ENCODE data around the gene PCSK6.

The PCSK6 gene

DNA sequence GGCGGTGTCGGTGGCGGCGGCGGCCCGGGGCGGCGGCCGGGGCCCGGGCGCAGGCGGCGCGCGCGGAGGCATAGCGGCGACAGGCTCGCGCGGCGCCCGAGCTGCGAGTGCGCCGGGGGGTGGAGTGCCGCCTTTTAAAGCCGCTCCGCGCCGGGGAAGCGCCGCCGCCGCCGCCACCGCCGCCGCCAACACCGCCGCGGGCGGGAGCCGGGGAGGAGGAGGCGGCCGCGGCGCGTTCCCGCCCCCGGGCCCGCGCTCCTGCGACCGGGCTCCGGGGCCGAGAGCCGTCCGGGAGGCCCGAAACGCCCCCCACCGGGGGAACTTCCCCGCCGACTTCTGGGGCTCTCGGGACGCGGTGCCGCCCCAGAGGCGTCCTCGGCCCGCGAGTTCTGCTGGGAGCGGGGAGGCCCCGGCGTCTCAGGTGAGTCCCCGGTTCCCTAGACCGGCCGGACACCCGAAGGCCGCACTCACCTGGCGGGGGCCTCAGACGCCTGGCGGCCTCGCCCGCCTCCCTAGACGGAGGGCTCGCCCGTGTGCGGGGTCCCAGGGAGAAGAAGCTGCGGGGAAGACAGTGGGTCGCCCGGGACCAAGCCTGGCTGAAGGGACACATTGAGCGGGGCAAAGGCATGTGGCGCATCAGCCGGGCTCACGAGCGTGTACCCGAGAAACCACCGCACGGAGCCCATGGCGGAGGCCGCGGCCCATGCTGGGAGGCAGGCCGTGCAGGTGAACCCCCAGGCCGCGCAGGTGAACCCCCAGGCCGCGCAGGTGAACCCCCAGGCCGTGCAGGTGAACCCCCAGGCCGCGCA is at the start of gene PCSK6:
Gene PCSK6 (minus strand): TSS at position 109 of the 809 bp plus-strand sequence. CDS start 37 bp downstream, at position 72.
- DNase-seq: no peak

DNA sequence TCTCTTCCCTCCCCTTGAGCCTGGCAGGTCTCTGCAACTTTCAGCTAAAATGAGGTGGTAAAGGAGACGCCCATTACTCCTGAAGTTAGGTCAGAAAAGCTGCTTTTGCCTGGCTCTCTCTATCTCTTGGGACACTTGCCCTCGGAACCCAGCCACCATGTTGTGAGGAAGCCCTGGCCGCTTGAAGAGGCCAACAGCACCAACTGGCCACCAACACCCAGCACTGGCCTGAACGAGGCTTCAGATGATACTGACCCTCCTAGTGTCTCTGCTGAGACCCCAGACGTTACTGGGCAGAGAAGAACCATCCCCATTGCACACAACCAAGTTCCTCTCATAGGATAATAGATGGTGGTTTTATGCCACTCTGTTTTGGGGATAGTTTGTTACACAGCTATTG is 49.5 kb upstream of the PCSK6 start:
- no peak for DNase-seq

DNA sequence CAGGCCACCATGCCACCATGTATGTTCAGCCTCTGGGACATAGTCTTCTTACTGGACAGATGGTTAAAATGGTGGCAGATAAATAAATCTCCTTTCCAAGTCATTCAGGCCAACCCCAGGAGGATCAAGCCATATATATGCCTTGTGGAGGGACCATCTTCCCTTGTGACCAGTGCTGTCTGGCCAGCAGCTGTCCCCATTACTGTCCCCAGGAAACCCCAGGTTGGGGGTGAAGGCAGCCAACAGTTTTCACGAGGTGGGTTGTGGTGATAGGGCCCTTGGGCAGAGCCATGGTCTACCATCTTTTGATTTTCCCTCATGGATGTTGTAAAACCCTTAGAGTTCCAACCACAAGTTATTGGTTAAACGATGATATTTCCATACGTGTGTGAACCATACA is 48.7 kb upstream of the PCSK6 start:
- no peak for DNase-seq

DNA sequence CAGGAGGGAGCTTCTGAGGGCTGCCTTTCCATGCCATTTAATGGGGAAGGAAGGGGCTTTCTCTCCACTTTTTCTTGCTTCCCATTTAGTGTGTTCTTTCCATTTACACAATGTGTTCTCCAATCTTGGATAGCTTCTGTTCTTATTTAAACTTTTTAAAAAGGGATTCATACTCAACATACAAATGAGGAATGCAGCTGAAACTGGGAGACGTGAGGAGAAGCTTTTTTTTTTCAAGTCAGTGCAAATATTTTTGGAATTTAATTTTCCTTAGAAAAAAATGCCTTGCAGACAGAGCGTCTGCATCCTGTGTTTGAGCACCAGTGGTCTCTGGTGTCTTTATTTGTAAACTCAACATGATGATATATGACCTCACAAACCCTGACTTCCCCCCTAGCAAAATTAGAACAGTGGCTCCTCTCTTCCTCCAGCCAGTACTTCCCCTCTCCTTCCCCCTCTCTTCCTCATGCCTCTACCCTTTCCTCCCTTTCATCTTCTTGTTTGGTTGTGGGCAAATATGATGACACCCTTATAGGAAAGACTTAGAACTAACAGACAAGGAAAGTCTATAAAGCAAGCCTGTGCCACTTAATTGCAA is 48.1 kb upstream of the PCSK6 start:
- no peak for DNase-seq

DNA sequence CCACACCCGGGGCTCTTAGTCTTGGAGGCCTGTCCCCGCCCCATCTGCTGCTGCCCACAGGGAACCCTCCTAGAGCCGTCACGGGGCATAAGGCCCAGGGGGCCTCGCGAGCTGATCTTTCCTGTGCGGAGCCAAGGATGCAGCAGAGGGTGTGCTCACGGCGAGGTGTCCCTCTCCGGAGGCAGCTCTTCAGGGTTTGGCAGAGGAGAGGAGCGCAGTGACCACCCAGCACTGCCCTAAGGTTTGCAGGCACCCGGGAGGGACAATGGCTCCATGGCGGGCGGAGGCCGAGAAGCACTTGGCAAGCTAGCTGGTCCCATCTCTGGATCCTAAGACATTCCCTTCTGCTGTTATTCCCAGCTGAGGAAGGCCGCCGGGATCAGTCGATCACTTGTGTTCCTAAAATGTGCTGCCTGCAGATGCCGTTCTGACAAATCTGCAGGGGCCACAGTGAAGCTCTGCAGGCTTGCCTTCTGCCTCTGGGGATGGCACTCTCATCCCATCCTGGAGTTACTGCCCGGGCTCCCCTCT is 47.4 kb upstream of the PCSK6 start:
- no peak for DNase-seq

DNA sequence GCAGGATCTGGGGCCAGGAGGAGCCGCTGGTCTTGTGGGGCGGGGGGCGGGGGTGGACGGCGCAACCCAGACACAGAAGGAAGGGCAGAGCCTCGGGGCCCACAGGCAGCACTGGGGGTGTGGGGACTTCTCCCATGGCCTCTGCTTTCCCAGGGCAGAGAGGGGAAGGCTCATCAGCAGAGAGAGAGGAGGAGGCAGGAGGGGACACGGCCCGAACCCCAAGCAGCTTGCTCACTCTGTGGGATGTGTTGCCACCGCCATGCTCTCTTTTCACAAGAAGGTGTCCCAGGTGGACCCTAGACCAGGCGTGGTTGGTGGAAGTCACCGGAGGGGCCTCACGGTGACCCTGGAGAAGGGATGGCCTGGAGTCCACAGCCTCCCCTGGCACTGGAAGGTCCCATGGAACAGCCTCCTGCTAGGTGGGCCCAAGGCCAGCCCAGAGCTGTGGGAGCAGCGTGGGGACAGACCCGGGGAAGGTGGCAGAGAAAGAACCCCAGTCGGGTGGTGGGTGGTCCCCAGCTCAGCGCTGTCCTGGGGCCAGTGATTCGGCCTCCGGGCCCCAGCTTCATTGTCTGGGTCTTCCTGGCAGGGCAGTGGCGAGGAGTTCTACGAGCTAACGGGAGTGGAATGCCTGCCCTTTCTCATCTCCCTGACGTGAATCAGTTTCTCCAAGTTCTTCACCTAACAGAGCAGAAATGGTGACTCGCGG is 46.8 kb upstream of the PCSK6 start:
- DNase-seq: no peak

DNA sequence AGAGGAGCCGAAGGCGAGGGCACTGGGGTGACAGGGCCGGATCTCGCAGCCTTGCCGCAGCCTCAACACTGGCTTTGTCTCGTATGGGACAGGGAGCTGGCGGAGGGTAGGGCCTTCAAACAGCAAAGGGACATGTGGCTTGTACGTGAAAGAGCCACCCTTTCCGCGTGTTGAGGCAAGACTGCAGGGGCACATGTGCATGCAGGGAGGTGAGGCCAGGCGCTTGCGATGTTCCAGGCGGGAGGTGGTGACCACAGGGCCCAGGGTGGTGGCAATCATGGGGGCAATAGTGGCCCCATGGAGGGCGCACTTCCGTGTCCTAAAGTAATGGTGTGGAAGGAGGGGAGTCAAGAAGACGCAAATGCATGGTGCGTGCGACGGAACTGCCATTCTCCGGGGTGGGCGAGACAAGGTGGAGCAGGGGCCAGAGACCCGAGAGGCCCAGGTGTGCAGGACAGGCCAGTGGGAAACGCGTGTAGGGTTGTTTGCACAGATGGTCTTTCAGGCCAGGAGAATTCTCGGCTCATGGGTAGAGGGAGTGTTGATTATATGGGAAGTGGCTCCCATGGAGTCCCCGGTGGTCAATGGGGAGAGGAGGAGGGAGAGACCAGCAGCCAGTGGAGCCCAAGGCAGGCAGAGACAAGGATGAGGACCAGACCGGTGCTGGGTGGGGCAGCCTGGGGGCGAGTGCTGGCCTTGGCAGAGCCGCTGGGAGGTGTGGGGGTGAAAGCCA is 45.8 kb upstream of the PCSK6 start:
- no peak for DNase-seq

DNA sequence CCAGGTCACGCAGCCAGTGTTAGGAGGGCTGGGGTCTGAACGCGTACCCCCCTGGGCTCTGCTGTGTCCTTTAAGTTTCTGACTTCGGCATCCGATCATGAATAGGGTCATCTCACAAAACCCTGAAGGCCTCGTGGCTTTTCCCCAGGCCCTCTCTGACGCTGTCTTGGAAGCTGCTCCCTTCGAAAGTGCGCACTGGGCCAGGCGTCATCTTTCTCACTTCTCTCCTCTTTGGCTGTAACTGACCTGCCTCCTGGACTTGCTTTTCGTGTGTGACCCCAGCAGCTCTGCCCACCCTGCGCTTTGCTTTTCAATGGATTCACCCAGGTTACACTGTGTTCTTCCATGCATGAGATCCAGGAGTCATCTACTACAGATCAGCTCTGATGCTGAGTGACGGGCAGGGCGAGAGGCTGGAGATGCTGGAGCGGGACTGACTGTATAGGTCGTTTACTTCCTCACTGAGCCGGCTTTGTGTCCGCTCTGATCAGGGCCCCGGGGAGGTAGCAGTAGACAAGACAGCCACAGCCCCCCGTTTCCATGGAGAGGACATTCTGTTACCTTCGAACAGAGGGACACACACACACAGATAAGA is 45.0 kb upstream of the PCSK6 start:
- DNase-seq: no peak

DNA sequence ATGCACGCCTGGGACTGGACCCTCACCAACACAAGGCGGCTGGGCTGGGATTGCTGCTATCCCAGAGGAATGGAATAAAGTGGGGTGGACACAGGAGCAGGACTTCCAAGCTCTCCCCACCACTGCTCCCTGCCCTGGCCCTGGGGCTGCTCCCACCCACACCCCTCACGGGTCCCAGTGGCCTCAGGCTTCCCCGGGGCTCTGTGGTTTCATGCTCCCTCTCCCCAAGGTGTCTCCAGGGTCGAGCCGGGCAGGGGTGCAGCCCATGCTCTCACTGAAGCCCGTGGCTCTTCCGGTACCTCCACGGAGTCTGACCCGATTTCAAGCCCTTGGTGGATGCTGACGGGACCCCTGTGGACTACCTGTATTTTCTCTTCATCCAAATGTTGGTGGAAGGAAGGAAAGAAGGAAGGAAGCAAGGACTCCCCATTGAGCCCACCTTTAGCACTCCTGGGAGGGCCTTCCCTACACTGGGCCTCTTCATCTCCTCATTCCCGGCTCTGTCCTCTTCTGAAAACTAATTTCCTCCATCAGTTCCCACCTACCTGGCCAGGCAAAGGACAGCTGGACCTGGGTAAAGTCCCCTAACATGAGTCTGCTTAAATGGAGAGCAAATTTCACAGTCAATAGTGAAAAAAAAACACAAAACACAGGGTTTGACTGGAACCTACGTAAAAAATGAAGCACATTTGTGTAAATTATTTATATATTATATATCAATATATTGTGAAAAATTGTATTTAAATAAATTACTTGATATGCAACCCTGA is 44.0 kb upstream of the PCSK6 start:
- DNase-seq: no peak

DNA sequence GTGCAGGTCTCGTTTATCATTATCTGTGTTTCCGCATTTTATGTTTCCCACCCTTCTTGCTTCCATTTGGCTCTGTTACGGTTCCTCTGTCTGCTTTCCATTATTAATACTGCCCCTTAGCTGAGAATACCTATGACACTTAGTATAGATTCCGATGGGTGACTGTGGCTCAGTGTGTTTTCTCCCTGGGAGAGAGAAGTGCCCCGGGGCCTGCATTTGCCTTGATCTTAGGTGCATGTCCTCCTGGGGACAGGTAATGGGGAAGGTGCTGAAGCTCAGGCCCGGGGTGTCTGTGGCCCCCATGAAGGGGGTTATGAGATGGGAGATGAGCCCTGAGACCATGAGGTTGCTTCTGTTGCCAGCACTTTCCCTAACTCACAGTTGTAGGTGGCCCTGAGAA is 43.4 kb upstream of the PCSK6 start:
- DNase-seq: no peak

DNA sequence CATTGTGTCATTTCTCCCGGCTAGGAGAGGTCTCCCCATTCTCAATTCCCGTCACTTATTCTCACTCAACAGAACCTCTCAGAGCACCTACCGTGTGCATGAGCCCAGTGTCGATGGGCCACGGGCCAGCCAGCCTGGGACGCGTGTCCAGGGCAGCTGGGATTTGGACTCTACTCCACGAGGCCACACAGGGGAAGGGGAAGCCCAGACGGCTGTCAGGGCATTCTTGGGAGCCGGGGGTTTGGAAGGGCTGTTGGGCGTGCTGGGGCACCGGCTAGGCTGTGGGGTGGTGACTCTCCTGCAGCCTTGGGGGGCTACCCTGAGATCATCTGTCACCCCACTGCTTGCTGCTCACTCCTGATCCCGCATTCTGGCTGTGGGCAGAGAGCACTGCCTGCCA is 41.7 kb upstream of the PCSK6 start:
- DNase-seq: no peak

DNA sequence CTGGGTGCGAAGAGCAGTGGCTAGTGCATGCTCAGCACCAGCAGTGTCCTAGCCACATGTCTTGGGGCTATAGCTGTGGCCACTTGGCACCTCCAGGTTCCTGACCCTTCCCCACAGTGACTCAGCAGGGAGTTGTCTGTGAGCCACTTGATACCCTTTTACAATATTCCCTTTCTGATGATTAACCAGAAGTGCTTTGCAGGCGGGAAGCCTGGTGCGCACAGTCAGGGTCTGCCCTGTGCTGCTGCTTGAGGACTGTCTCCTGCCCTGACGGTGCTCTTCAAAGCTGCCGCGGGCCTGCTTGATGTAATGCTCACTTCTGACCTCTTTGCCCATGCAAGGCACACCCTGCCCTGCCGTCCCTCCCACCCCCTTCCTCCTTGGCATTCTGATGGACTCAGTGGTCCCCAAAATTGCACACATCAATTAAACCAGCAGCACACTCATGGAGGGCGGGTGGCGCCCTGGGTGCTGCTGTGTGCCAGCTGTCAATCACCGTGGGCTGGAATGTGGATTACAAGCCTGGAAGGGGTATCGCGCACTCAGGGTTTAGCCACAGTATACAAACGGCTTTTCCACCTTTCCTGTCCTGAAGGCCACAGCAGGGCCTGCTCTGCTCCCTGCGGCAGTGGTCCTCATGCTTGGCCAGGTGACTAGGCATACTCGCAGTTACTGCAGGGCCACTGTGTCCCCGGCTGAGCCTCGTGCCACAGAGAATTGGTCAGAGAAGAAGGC is 40.9 kb upstream of the PCSK6 start:
- DNase-seq: no peak

DNA sequence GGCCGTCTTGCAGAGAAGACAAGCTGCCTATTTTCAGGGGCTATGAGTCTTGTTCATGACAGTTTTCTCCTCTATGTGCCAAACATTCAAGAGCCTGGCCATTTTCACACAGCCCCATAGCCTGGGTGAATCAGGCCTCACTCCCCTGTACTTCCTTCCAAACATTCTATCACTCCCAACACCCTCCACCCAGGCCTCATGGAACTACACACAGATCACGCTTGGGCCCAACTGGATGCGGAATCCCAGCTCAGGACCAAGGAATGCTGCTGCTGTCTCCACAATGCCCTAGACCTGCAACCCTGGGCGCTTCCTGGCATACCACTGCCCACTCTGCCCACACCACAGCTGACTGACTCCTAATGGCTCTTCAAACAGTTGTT is 39.4 kb upstream of the PCSK6 start:
- DNase-seq: no peak

DNA sequence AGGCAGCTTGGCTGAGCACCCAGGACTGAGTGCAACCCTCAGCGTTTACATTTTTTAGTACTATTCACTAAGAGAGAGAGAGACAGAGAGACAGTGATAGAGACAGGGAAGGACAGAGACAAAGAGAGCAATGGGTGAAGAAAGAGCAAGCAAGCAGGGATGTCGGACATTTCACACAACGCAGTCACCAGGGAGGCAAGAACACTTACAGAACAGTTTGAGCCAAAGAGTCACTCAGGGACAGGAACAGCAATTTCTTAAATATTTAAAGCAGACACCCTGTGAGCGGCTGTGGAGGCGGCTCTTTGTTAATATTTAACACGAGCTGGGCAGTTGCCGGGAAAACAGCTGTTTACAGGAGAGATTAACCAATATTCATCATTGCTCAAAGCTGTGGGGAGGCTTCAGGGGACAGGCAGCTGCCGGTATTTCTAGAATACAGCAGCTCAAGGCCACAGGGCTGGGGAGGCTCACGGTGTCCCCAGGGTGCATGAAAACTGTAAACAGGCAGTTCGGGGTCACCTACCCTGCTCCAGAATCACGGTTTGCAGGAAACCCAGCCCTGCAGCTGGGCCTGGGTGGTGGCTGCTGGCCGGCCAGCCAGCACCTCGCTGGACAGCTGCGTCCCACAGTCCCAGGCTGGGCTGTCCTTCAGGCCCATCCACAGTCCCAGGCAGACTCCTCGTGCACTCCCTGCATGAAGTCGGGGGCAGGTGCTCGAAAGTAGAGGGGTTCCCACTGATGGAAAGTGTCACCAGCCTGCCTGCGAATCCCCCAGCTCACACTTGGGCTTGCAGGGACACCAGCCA is 38.8 kb upstream of the PCSK6 start:
- DNase-seq: no peak

DNA sequence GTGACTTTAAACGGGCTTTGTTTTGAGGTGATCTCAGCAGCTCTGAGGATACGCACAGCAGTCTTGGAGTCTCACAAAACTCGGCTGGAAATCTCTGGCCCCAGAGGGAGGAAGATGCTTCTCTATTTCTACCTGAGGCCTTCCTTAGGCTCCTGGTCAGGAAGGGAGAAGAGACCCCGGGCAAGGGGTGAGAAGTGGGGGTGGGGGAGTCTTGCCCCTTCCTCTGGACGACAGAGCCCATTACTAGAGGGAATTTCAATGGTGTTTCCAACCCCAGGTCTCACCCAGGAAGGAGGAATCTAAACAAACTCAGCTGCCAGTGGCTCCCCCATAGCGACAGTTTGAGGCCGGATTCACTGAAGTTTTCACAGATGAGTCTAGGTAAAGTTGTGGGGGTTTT is 37.4 kb upstream of the PCSK6 start:
- no peak for DNase-seq

DNA sequence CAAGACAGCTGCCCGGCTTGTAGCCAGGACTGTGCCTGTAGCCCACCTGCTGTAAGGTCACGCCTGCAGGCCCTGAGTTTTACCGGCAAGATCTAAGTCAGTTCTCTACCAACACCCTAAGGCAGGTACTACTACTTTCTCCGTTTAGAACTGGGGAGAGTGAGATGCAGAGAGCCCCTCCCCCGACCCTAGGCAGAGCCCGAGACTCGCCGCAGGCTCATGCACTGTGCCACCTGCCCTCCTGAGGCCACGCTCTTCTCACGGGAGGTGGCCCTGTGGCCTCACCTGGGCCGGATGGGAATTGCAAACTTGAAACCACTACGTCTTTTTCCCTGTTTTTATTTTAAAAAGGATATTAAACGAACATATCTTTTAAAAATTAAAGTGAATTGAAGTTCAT is 36.9 kb upstream of the PCSK6 start:
- DNase-seq: no peak

DNA sequence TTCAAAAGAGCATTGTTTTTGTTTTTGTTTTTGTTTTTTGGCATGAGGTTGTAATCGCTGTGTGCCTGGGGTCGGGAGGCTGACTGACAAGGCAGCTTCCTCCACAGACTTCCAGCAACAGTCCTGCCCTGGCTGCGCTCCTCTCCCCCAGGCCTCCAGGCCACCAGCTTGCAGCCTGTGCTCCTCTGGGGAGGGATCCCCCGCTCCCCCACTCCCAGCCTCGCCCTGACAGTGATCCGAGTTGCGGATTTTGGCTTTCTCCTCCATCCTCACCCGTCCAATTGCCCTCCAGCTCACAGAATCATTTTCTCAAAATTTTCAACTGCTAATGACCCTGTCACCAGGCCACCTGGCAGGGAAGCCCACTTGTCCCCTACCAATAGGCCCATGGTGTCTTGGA is 36.5 kb upstream of the PCSK6 start:
- DNase-seq: no peak

DNA sequence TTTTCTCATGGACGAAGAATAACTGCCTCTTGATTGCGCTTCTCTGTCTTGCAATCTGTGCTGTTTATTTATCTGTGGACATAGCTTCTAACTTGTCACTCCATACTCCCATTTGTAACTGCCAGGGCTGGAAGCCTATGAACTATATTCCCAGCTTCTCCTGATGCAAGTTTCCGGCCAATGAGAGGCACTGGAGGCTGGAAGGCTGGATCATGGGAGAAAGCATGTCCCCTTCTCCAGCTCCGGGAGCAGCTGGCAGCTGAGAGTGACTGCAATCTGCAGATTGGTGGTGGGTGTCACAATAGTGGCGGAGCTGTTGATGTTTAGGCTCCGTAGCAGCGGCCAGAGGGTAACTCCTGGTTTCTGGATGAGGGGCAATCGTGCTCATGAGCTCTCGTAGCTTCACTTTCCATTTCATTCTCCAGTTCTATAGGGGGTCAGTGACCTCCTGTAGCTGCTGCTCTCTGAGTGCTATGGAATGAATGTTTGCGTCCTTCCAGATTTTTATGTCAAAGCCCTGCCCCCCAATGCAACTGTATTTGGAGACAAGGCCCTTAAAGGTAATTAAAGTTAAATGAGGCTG is 35.7 kb upstream of the PCSK6 start:
- no peak for DNase-seq

DNA sequence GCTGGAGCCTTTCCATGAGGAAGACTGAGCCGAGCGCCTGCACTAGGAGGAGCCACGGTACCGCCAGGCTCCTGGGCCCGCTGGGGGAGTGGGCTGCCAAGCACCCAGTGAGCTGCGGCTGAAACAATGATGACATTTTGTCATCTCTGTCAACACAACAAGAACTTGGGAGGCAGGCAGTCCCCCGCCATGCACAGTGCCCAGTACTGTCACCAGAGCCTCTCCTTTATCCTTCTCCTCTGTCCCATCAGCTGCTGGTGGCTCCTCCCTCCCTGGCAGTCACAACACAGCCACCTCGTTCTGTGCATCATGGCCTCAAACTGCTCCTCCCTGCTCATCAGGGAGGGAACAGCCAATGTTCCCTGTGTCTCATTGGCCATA is 34.0 kb upstream of the PCSK6 start:
- DNase-seq: no peak
